Measurements from ENCODE around the gene SOX5.

Gene SOX5

DNA sequence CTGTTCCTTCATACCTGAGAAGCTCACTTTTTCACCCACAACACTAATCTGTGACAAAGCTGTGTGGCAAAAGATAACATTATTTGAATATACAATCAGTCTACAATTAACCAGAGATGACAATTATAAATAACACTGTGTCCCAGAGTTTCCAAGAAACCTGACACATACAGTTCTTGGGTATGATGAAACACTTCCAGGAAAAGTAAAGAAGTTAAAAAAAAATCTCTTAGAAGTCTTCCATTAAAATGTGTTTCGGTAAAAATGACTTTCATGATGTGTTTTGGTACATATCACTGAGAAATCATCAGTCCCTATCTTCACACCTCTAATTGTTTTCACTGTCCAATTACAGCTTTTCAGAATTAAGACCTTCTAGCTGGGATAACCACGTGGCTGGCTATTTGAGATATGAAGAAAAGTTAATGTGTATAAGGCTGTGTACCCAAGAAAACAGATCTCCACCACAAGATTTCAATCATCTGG, 390.2 kb downstream of the SOX5 start:
- Histone ChIP-seq H3K36me3 (no peaks in the 10 kb centered on the region), H3K4me1 (peaks cover 0 to 15% (median 0%) of the 10 kb centered on the region in 10 experiments; a peak in 3 of 20 replicates), H3K4me3 (no peak overlapping the region), H3K4me2 (peak overlapping the region in 2 of 11 experiments; percentile 29 to 56; a peak in 3 of 22 replicates), H3K27ac (no peak overlapping the region; a peak in 1 of 22 replicates), H4K20me1 (no peaks in the 10 kb centered on the region), H3K27me3 (no peaks in the 10 kb centered on the region), H3K9ac (no peak overlapping the region), H3K9me3 (replicated peaks in 1 of 11) (no peaks in the 10 kb centered on the region)
- no peak for TF ChIP-seq Cebpa-rat (IDR thresholded peaks at IDR 0.05)

DNA sequence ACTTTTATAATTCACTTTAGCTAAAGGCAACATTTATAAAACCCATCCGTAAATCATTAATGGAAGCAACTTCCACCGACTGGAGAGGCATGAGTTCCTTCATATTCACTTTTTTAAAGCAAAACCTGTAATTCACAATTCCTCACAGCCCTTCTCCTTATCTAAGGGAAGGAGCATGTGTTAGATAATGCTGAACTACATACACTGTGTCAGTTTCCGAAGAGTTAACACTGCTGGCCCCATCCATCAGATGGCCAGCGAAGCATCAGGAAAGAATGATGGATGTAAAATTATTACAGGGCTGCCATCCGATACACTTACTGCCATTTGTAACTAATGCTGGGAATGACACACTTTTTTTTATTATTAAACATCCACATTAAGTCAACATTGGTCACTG, 392.8 kb downstream of the SOX5 start:
- Histone ChIP-seq H3K36me3 (no peaks in the 10 kb centered on the region), H4K20me1 (no peaks in the 10 kb centered on the region), H3K4me1 (peaks cover 0 to 15% (median 0%) of the 10 kb centered on the region in 10 experiments; a peak in 3 of 20 replicates), H3K27me3 (no peaks in the 10 kb centered on the region), H3K4me3 (no peak overlapping the region), H3K27ac (no peak overlapping the region), H3K4me2 (no peak overlapping the region), H3K9me3 (replicated peaks in 1 of 11) (no peaks in the 10 kb centered on the region), H3K9ac (no peak overlapping the region)
- TF ChIP-seq Cebpa-rat (IDR thresholded peaks at IDR 0.05): no peak

DNA sequence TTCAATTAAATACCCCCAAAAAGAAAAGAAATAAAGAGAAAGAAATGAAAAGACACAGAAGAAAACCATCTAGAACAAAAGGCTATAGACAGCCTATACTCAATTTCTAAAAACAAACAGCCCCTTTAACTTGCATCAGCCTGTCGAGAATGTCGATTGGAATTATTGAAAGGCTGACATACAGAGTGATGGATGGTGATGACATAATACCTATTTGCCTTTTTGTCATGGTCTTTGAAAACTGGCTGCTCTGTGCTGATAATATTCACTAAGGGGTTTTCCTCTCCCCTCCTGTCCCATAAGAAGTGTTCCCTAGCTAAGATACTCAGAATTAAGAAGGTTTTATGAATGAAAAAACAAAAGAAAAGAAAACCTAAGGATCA, 393.7 kb downstream of the SOX5 start:
- Histone ChIP-seq H3K4me2 (no peak overlapping the region), H3K9ac (no peak overlapping the region), H3K36me3 (no peaks in the 10 kb centered on the region), H3K27ac (no peak overlapping the region), H3K4me1 (peaks cover 0 to 15% (median 0%) of the 10 kb centered on the region in 10 experiments; a peak in 3 of 20 replicates), H3K4me3 (no peak overlapping the region), H3K27me3 (no peaks in the 10 kb centered on the region), H4K20me1 (no peaks in the 10 kb centered on the region), H3K9me3 (replicated peaks in 1 of 11) (no peaks in the 10 kb centered on the region)
- no peak for TF ChIP-seq Cebpa-rat (IDR thresholded peaks at IDR 0.05)

DNA sequence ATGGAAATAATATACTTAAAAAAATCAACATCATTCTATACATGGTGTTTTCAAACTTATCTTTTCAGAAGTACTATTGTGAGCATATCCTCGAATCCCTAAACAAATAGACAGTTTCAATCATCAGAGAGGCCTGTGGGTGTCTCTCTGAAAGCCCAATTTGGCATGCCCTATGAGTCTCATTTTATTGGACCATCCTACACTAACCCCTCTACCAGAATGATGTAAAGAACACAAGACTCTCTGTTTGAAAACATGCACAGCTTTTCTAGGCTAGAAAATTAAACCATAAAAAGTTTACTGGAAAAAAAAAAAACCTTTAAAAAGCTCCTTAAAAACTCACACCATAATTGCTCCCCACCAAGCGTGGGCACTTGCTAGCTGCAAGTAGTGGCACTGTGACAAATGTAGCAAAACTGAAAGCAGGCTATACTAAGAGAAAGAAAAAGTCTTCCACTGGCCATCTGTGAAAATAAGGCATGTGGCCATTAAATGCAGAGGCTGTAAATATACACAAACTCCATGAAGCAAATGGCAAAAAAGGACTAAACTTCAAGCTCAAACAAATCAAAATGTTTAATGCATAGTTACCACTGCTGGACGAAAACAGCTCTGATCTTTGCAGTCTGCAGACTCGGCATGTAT, 394.2 kb downstream of the SOX5 start:
- H3K27ac ChIP-seq: no peak overlapping the region
- no peaks in the 10 kb centered on the region for H3K9me3 ChIP-seq (replicated peaks in 1 of 11)
- H3K4me1 ChIP-seq: peaks cover 0 to 15% (median 0%) of the 10 kb centered on the region in 10 experiments; a peak in 3 of 20 replicates
- no peak for TF ChIP-seq Cebpa-rat (IDR thresholded peaks at IDR 0.05)
- H3K4me3 ChIP-seq: no peak overlapping the region
- H3K36me3 ChIP-seq: no peaks in the 10 kb centered on the region
- H4K20me1 ChIP-seq: no peaks in the 10 kb centered on the region
- H3K4me2 ChIP-seq: no peak overlapping the region
- no peak overlapping the region for H3K9ac ChIP-seq
- no peaks in the 10 kb centered on the region for H3K27me3 ChIP-seq

DNA sequence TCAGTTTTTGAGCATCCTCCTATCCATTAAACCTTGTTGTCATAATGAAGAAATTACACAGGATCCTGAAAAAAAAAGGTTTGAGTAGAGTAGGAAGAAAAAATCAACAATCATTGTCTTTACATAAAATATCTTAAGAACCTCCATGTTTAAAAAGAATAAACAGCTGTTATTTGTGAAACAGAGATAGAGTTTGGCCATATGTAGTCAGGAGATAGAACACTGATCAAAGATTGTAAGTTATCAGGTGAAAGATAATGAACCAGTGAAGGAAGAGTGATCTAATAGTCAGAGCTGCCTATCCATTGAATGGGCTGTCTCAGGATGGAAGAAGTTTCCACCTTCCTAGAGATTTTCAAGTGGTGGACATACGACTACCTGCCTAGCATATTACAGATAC, 397.1 kb downstream of the SOX5 start:
- H3K27me3 ChIP-seq: no peaks in the 10 kb centered on the region
- H3K4me1 ChIP-seq: no peaks in the 10 kb centered on the region
- no peak for TF ChIP-seq Cebpa-rat (IDR thresholded peaks at IDR 0.05)
- no peak overlapping the region for H3K9ac ChIP-seq
- no peaks in the 10 kb centered on the region for H3K9me3 ChIP-seq (replicated peaks in 1 of 11)
- H3K36me3 ChIP-seq: no peaks in the 10 kb centered on the region
- H3K27ac ChIP-seq: no peak overlapping the region
- no peak overlapping the region for H3K4me3 ChIP-seq
- no peak overlapping the region for H3K4me2 ChIP-seq
- H4K20me1 ChIP-seq: no peaks in the 10 kb centered on the region

DNA sequence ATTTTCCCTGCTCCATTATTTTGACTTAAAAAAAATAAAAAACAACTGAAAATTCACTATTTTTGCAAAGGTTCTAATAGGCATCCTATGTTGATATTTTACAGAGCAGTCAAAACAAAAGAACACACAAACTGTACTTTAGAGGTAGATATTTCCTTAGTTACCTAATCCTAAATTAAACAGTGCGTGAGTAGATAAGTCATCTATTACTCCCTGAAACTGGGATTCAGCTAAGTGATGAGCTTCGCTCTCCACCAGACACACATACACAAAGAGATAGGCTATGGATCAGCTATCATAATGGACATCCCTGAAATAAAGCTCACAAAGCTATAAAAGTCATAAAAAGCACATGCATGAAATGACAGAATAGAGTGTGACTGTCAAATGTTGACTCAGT, 398.7 kb downstream of the SOX5 start:
- Histone ChIP-seq H3K4me3 (no peak overlapping the region), H3K4me2 (no peak overlapping the region), H3K27me3 (no peaks in the 10 kb centered on the region), H4K20me1 (no peaks in the 10 kb centered on the region), H3K9me3 (replicated peaks in 1 of 11) (no peaks in the 10 kb centered on the region), H3K4me1 (no peaks in the 10 kb centered on the region), H3K27ac (no peak overlapping the region), H3K9ac (no peak overlapping the region), H3K36me3 (no peaks in the 10 kb centered on the region)
- no peak for TF ChIP-seq Cebpa-rat (IDR thresholded peaks at IDR 0.05)

DNA sequence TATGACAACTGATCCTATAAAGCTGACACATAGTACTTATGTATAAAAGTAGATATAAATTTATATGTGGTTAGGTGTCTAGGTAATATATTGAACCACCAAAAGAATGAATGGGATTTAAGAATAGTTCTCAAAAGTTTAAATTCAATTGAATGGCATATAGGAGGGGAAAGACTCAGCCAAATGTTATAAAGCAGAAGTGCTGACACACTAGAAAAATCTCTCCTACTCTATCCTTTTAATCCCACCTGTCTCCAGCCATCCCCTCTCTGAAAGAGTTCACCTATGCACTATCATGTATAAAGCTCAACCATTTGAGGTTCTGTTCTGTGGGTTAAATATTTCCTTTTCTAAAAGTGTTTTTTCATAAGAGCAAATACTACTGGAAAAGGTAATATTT, 400.7 kb downstream of the SOX5 start:
- no peaks in the 10 kb centered on the region for H3K36me3 ChIP-seq
- no peak for TF ChIP-seq Cebpa-rat (IDR thresholded peaks at IDR 0.05)
- H3K4me3 ChIP-seq: no peak overlapping the region
- H3K9me3 ChIP-seq (replicated peaks in 1 of 11): no peaks in the 10 kb centered on the region
- H3K27ac ChIP-seq: no peak overlapping the region
- H3K4me2 ChIP-seq: no peak overlapping the region
- H3K9ac ChIP-seq: no peak overlapping the region
- no peaks in the 10 kb centered on the region for H3K4me1 ChIP-seq
- H3K27me3 ChIP-seq: no peaks in the 10 kb centered on the region
- H4K20me1 ChIP-seq: no peaks in the 10 kb centered on the region

DNA sequence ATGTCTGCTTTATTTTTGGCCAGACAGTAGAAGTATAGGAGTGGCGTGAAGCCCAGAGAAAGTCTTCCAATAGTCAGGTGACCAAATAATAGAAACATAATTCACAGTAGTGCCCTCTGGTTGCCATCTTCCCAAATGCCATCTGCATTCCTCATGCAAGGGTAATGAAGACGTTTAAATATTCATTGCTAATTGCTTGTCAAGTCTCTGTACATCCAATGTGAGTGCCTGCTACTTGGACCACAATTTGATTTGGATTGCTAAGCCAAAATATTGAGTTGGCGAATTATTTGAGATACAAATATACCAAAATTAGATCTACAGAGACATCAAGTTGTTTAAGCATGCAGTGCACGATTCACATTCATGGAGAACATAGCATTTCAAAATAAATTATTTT, 402.7 kb downstream of the SOX5 start:
- TF ChIP-seq Cebpa-rat (IDR thresholded peaks at IDR 0.05): no peak

DNA sequence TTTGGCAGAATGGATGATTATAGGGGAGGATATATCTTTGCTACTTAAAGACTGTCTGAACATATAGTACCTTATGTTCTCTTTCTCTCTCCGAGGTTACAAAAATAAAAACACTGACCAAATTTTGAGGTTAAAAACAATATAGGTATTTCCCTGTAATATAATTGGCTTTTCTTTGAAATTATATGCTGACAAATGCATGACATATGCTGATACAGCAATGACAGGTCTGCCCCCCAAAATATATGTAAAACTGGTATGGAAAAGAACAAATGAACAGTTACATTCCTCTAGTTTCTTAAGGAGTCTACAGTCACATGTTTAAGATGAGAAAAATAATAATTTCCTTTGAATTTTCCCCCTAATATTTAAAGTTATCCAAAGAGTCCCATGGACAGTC, 405.7 kb downstream of the SOX5 start:
- Histone ChIP-seq H3K4me1 (peaks cover 0 to 5% (median 0%) of the 10 kb centered on the region in 10 experiments; a peak in 1 of 20 replicates), H3K27ac (no peak overlapping the region), H3K9me3 (replicated peaks in 1 of 11) (no peaks in the 10 kb centered on the region), H3K4me2 (no peak overlapping the region), H3K36me3 (no peaks in the 10 kb centered on the region), H3K4me3 (no peak overlapping the region), H4K20me1 (no peaks in the 10 kb centered on the region), H3K27me3 (no peaks in the 10 kb centered on the region), H3K9ac (no peak overlapping the region)
- TF ChIP-seq Cebpa-rat (IDR thresholded peaks at IDR 0.05): no peak

More for the DNA sequence above, 402.7 kb downstream of the SOX5 start:
- Histone ChIP-seq H3K27me3 (no peaks in the 10 kb centered on the region), H3K9ac (no peak overlapping the region), H3K4me3 (no peak overlapping the region), H3K4me2 (no peak overlapping the region), H3K4me1 (no peaks in the 10 kb centered on the region), H3K36me3 (no peaks in the 10 kb centered on the region), H3K9me3 (replicated peaks in 1 of 11) (no peaks in the 10 kb centered on the region), H3K27ac (no peak overlapping the region), H4K20me1 (no peaks in the 10 kb centered on the region)

DNA sequence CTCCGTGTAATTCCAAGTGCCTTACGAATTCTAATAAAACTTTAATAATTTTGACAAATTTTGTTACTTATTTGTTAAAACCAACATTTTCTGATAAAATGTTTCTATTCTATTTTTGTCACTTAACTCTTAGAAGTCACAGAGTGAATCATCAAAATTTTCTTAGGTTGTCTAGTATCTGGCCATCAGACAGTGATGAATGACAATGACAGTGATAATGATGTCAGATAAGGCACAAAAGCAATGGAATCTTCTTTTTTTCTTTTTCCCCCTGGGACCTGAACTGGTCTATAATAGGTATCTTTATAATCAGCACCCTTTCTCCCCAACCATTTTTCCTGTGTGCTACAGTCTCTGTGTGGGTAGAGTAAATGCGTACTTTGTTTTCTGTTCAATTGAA, 407.3 kb downstream of the SOX5 start:
- Histone ChIP-seq H3K9me3 (replicated peaks in 1 of 11) (no peaks in the 10 kb centered on the region), H3K9ac (no peak overlapping the region), H3K4me2 (no peak overlapping the region), H3K4me1 (peaks cover 0 to 5% (median 0%) of the 10 kb centered on the region in 10 experiments; a peak in 1 of 20 replicates), H3K27ac (no peak overlapping the region), H3K36me3 (no peaks in the 10 kb centered on the region), H3K4me3 (no peak overlapping the region), H4K20me1 (no peaks in the 10 kb centered on the region), H3K27me3 (no peaks in the 10 kb centered on the region)
- no peak for TF ChIP-seq Cebpa-rat (IDR thresholded peaks at IDR 0.05)
